Measurements from ENCODE around the gene USP49. TPM values are rescaled to one million over a fixed set of nuclear protein-coding genes. Genes with fewer than 3 reads are reported as not detected.

The USP49 gene
- total RNA-seq, 3 donors from 2014 or later (not counting 1 experiment from before 2014, with no cell fraction given) = 6.4 to 15.1 (median 11.5) TPM

DNA sequence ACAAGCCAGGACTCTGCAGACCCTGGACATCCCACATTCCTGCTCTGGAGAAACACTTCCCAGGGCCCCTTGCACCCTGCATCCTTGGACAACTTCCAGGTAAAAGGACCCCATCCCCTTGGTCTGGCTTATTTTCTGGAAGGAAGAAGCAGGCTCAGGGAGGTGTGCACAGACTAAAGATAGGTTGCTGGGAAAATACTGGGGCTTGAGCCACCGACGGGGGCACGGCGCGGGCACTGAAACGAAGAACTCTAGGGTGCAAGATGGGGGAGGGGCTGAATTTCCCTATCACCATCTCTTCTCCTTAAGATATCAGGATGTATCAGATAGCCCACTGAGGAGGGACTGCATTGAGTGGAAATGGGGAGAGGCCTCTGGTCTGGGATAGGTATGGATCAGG lies 116.3 kb downstream of the USP49 start:
- WGBS (ENCODE audit: insufficient coverage) = 80% methylated on average over 2 of the region's 6 CpGs
- intact Hi-C loops (cut with micrococcal nuclease) = no loop called here
- H3K27ac ChIP-seq (ENCODE audit: low read length) = no peak overlapping the region

DNA sequence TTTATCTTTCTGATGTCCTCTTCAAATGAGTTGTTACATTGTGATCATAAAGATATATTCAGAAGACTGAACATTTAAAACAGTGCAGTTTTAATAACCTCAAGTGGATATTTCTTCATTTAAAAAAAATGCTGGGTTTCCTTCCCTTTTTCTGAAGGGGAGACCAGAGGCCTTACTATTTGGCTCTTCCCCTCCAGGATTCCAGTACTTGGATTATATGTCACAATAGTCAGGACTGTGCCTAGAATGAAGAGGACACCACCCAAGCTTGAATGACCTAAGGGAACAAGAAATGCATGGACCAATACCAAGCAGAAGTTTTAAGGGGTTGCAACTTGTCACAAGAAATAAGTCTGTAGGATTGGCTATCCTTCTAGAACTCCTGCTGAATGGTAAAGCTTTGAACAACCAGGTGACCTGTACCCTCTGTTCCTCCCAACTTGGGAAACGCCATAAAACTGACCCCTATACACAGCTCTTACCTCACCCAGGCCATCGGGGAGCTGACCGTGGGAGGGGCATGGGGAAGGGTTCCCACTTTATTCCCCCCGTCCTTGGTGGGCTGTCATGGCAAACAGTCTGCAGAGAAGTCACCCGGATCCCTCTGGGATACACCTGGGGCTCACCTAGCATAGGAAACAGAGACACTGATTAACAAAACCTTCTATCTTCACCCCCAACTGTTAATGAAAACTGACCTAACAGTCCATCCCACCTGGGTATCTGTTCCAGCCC lies 117.5 kb downstream of the USP49 start:
- TF ChIP-seq, protein P1, sequence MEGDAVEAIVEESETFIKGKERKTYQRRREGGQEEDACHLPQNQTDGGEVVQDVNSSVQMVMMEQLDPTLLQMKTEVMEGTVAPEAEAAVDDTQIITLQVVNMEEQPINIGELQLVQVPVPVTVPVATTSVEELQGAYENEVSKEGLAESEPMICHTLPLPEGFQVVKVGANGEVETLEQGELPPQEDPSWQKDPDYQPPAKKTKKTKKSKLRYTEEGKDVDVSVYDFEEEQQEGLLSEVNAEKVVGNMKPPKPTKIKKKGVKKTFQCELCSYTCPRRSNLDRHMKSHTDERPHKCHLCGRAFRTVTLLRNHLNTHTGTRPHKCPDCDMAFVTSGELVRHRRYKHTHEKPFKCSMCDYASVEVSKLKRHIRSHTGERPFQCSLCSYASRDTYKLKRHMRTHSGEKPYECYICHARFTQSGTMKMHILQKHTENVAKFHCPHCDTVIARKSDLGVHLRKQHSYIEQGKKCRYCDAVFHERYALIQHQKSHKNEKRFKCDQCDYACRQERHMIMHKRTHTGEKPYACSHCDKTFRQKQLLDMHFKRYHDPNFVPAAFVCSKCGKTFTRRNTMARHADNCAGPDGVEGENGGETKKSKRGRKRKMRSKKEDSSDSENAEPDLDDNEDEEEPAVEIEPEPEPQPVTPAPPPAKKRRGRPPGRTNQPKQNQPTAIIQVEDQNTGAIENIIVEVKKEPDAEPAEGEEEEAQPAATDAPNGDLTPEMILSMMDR (IDR thresholded peaks at IDR 0.05) = no peak
- ATAC-seq (no peak), DNase-seq (no peak)
- intact Hi-C loops (cut with micrococcal nuclease) = no loop called here
- H3K4me1 Mint-ChIP-seq = peaks cover 7 to 22% of the 10 kb centered on the region in 2 donors
- H3K27me3 ChIP-seq (ENCODE audit: control insufficient read depth, insufficient read depth, low read length) = no peaks in the 10 kb centered on the region
- peaks cover 13% of the 10 kb centered on the region for H3K36me3 Mint-ChIP-seq
- peaks cover 0 to 3% of the 10 kb centered on the region in 2 donors for H3K27me3 Mint-ChIP-seq (ENCODE audit: low read depth in 2 of 2)
- peak overlapping the region; percentile 89 for H3K4me3 Mint-ChIP-seq
- H3K36me3 ChIP-seq (ENCODE audit: control insufficient read depth, insufficient read depth, low read length) = peaks cover 17% of the 10 kb centered on the region
- H3K9me3 ChIP-seq (ENCODE audit: control insufficient read depth, insufficient read depth, low read length) = no peaks in the 10 kb centered on the region
- no peaks in the 10 kb centered on the region for H3K9me3 Mint-ChIP-seq
- no peak overlapping the region for H3K27ac Mint-ChIP-seq
- no peak overlapping the region for H3K27ac ChIP-seq (ENCODE audit: low read length)
- peaks cover 17% of the 10 kb centered on the region for H3K4me1 ChIP-seq (ENCODE audit: control insufficient read depth, insufficient read depth, low read length)
- WGBS (ENCODE audit: insufficient coverage) = 91% methylated on average over 5 of the region's 5 CpGs
- H3K4me3 ChIP-seq (ENCODE audit: low read length) = no peak overlapping the region

More for the DNA sequence above, 116.3 kb downstream of the USP49 start:
- TF ChIP-seq, protein P1 (IDR thresholded peaks at IDR 0.05) = no peak
- Histone ChIP-seq H3K4me3 (ENCODE audit: low read length) (no peak overlapping the region), H3K36me3 (ENCODE audit: control insufficient read depth, insufficient read depth, low read length) (peaks cover 14% of the 10 kb centered on the region), H3K27me3 (ENCODE audit: control insufficient read depth, insufficient read depth, low read length) (no peaks in the 10 kb centered on the region), H3K4me1 (ENCODE audit: control insufficient read depth, insufficient read depth, low read length) (peaks cover 17% of the 10 kb centered on the region), H3K9me3 (ENCODE audit: control insufficient read depth, insufficient read depth, low read length) (no peaks in the 10 kb centered on the region)
- peaks cover 12% of the 10 kb centered on the region for H3K36me3 Mint-ChIP-seq
- peak overlapping the region; percentile 89 for H3K4me3 Mint-ChIP-seq
- DNase-seq (no peak), ATAC-seq (no peak)
- peaks cover 0 to 3% of the 10 kb centered on the region in 2 donors for H3K27me3 Mint-ChIP-seq (ENCODE audit: low read depth in 2 of 2)
- no peaks in the 10 kb centered on the region for H3K9me3 Mint-ChIP-seq
- peaks cover 7 to 22% of the 10 kb centered on the region in 2 donors for H3K4me1 Mint-ChIP-seq
- peak overlapping the region in 1 of 2 donors; percentile 80 for H3K27ac Mint-ChIP-seq

DNA sequence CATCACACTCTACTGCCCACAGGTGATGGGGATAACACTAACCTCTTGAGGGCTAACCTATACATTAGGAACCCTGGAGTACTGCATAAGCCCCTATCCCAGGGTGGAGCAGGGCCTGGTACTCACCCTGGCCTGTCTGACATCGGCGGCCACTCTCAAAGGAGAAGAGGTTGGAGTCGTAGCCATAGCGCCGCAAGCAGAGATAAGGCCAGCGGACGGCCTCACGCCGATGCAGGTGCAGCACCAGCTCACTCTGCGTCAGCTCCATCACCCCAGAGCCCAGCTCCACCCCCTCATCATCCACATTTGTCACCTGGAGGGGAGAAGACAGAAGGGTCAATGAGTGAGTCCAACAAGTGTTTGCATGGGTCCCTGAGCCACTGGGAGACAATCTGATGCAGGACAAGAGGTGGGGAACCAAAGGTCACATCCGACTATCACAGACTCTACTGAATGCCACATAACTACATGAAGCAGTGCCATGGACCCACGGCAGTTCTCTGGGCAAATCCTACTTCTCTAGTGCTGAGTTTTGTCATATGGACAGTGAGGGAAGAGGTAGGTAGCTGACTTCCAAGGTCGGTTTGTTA lies 119.8 kb downstream of the USP49 start:
- DNase-seq (no peak), ATAC-seq (no peak)
- Mint-ChIP-seq H3K27ac (no peak overlapping the region), H3K4me1 (peaks cover 7 to 15% of the 10 kb centered on the region in 2 donors), H3K4me3 (no peak overlapping the region), H3K9me3 (no peaks in the 10 kb centered on the region), H3K27me3 (ENCODE audit: low read depth in 2 of 2) (no peaks in the 10 kb centered on the region), H3K36me3 (peaks cover 13% of the 10 kb centered on the region)
- Histone ChIP-seq H3K9me3 (ENCODE audit: control insufficient read depth, insufficient read depth, low read length) (no peaks in the 10 kb centered on the region), H3K36me3 (ENCODE audit: control insufficient read depth, insufficient read depth, low read length) (peaks cover 37% of the 10 kb centered on the region), H3K4me1 (ENCODE audit: control insufficient read depth, insufficient read depth, low read length) (peaks cover 7% of the 10 kb centered on the region), H3K4me3 (ENCODE audit: low read length) (no peak overlapping the region), H3K27ac (ENCODE audit: low read length) (no peak overlapping the region), H3K27me3 (ENCODE audit: control insufficient read depth, insufficient read depth, low read length) (no peaks in the 10 kb centered on the region)
- TF ChIP-seq, protein P1 (IDR thresholded peaks at IDR 0.05) = no peak
- intact Hi-C loops (cut with micrococcal nuclease) = no loop called here
- 97% methylated on average over 11 of the region's 13 CpGs for WGBS (ENCODE audit: insufficient coverage)

Measured in natural killer cell (primary cell).